HEK293 (cell line): ENCODE data around the gene STRN.
"Not testable (repeated sequence)": the region's sequence is repeated elsewhere in the genome, so short reads cannot be mapped to it uniquely, and the experiment has no call there.

Experiments used
- CTCF ChIA-PET: fragments of 350-600 bp; formaldehyde crosslinking; extraction: SDS; loops from one replicate; lab custom pipeline; 2021; ENCODE audit warnings: antibody characterized with exemption; lab: Yijun Ruan, JAX
- POLR2A ChIA-PET: fragments of 300-600 bp; formaldehyde crosslinking; extraction: SDS; loops from one replicate; lab custom pipeline; 2020; ENCODE audit warnings: antibody characterized with exemption, inconsistent platforms; lab: Yijun Ruan, JAX
- H3K27ac ChIP-seq: fragments of 200-500 bp; sonication (Bioruptor generic); 2 replicates; pipeline ENCODE4 v1.5.1; 2014; ENCODE audit warnings: low read depth, low read length, control low read depth, inconsistent platforms; ENCODE audit errors: extremely low read depth
- H3K36me3 ChIP-seq, 2 experiments: fragments of 200-500 bp in 1 of 2; sonication (Bioruptor generic) in 1 of 2; 1 replicate in 1 of 2; 2 replicates in 1 of 2; pipeline ENCODE4 v1.5.1; 2014 to 2017; ENCODE audit warnings: inconsistent platforms in 2 of 2, low read length in 2 of 2; ENCODE audit not compliant: control insufficient read depth in 2 of 2, insufficient read depth in 1 of 2
- H3K4me1 ChIP-seq: fragments of 200-500 bp; sonication (Bioruptor generic); 2 replicates; pipeline ENCODE4 v1.5.1; 2014; ENCODE audit warnings: mild to moderate bottlenecking, low read length, inconsistent platforms; ENCODE audit not compliant: control insufficient read depth, insufficient read depth
- H3K4me3 ChIP-seq: 2 replicates; pipeline ENCODE4 v1.5.1; 2011; ENCODE audit warnings: low read depth, mild to moderate bottlenecking, control low read depth, low read length, moderate library complexity
- H3K9me3 ChIP-seq: fragments of 200-500 bp; sonication (Bioruptor generic); 2 replicates; pipeline ENCODE4 v1.5.1; 2014; ENCODE audit warnings: low read depth, low read length, inconsistent platforms; ENCODE audit not compliant: control insufficient read depth, insufficient read depth
- KLF1 ChIP-seq: fragments of 450-650 bp; formaldehyde crosslinking; IDR thresholded peaks from 2 replicates; pipeline ENCODE4 v1.5.1; 2016; ENCODE audit warnings: missing biosample characterization, missing genetic modification characterization
- SP7 ChIP-seq: fragments of 450-650 bp; formaldehyde crosslinking; IDR thresholded peaks from 2 replicates; pipeline ENCODE4 v1.5.1; 2016; ENCODE audit warnings: missing biosample characterization, missing genetic modification characterization
- ZNF10 ChIP-seq: fragments of 450-650 bp; formaldehyde crosslinking; IDR thresholded peaks from 2 replicates; pipeline ENCODE4 v1.5.1; 2017; ENCODE audit warnings: missing biosample characterization, missing genetic modification characterization
- ZNF114 ChIP-seq: fragments of 450-650 bp; formaldehyde crosslinking; IDR thresholded peaks from 2 replicates; pipeline ENCODE4 v1.5.0; 2017; ENCODE audit warnings: missing biosample characterization, missing genetic modification characterization
- ZNF132 ChIP-seq: fragments of 450-650 bp; formaldehyde crosslinking; IDR thresholded peaks from 2 replicates; pipeline ENCODE4 v1.5.1; 2017; ENCODE audit warnings: missing biosample characterization, missing genetic modification characterization, borderline replicate concordance
- ZNF571 ChIP-seq: fragments of 450-650 bp; formaldehyde crosslinking; IDR thresholded peaks from 2 replicates; pipeline ENCODE4 v1.5.0; 2017; ENCODE audit warnings: missing biosample characterization, missing genetic modification characterization
- ZNF785 ChIP-seq: fragments of 450-650 bp; formaldehyde crosslinking; IDR thresholded peaks from 2 replicates; pipeline ENCODE4 v1.5.1; 2016; ENCODE audit warnings: missing biosample characterization, missing genetic modification characterization
- TF ChIP-seq, protein P1 (sequence below): fragments of 450-650 bp; formaldehyde crosslinking; IDR thresholded peaks from 2 replicates; pipeline ENCODE4 v1.5.1; 2017; ENCODE audit warnings: missing biosample characterization, missing genetic modification characterization
- TF ChIP-seq, protein P2 (sequence below): fragments of 450-650 bp; formaldehyde crosslinking; IDR thresholded peaks from 2 replicates; pipeline ENCODE4 v1.5.1; 2016; ENCODE audit warnings: missing biosample characterization, missing genetic modification characterization, borderline replicate concordance
- TF ChIP-seq, protein P3 (sequence below): fragments of 450-650 bp; formaldehyde crosslinking; IDR thresholded peaks from 2 replicates; pipeline ENCODE4 v1.5.1; 2016; ENCODE audit warnings: missing biosample characterization, missing genetic modification characterization, low read depth
- TF ChIP-seq, protein P4 (sequence below): fragments of 450-650 bp; formaldehyde crosslinking; IDR thresholded peaks from 2 replicates; pipeline ENCODE4 v1.5.1; 2016; ENCODE audit warnings: missing biosample characterization, missing genetic modification characterization, low read depth
- TF ChIP-seq, protein P5 (sequence below): fragments of 450-650 bp; formaldehyde crosslinking; IDR thresholded peaks from 2 replicates; pipeline ENCODE4 v1.5.1; 2016; ENCODE audit warnings: missing biosample characterization, missing genetic modification characterization
- TF ChIP-seq, protein P6 (sequence below): fragments of 450-650 bp; formaldehyde crosslinking; IDR thresholded peaks from 2 replicates; pipeline ENCODE4 v1.5.1; 2016; ENCODE audit warnings: missing biosample characterization, missing genetic modification characterization
- TF ChIP-seq, protein P7 (sequence below): fragments of 450-650 bp; formaldehyde crosslinking; IDR thresholded peaks from 2 replicates; pipeline ENCODE4 v1.5.1; 2016; ENCODE audit warnings: missing biosample characterization, missing genetic modification characterization

The STRN gene

DNA sequence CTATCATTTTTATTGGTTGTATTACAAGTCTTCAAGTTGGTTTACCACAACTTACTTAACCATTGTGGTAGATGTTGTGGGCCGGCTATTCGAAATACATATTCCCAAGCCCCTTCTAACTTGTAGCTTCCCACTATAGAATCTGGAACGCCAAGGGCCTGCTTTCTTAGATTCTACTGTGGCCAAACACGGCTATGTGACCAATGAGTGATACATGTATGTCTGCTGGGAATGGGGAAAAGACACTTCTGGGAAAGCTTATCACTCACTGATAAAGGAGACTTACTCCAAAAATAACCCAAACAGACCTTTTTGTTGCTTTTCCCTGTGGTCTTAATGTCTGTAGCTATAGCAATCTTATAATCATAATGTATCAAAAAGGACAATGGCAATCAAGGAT is 24.5 kb downstream of the STRN start:
- CTCF ChIA-PET = no interaction called here
- H3K4me3 ChIP-seq = no peak overlapping the region

DNA sequence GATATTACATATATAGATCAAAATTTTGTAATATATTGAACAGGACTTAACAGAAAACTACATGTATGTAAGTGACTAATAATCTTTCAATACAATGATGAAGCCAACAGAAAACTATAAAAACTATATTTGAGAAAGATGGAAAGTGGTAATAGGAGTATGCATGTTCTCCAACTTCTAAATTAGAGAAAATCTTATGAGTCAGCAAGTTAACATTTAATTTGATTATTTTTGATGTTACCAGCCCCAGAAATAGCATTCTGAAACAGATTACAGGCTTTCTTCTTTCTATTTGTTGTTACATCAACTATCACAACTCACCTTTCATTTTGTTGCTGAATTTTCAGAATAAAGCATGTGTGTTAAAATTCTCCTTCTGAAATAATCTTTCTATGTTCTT is 29.8 kb downstream of the STRN start:
- POLR2A ChIA-PET, H3K4me1 ChIP-seq, CTCF ChIA-PET, H3K9me3 ChIP-seq, H3K36me3 ChIP-seq, H3K27ac ChIP-seq, H3K4me3 ChIP-seq: not testable (repeated sequence)

More for the DNA sequence above, 24.5 kb downstream of the STRN start:
- Histone ChIP-seq H3K36me3 (no peaks in the 10 kb centered on the region; a peak in 1 of 3 replicates), H3K9me3 (no peaks in the 10 kb centered on the region), H3K27ac (no peak overlapping the region), H3K4me1 (peaks cover 3% of the 10 kb centered on the region; the same call in 1 of the 2 replicates)
- POLR2A ChIA-PET = no interaction called here
- TF ChIP-seq ZNF10 (tag by site-specific recombination) = no peak
- TF ChIP-seq ZNF571 (tag by site-specific recombination) = no peak
- TF ChIP-seq SP7 = no peak
- TF ChIP-seq, protein P1, sequence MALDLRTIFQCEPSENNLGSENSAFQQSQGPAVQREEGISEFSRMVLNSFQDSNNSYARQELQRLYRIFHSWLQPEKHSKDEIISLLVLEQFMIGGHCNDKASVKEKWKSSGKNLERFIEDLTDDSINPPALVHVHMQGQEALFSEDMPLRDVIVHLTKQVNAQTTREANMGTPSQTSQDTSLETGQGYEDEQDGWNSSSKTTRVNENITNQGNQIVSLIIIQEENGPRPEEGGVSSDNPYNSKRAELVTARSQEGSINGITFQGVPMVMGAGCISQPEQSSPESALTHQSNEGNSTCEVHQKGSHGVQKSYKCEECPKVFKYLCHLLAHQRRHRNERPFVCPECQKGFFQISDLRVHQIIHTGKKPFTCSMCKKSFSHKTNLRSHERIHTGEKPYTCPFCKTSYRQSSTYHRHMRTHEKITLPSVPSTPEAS (tag by site-specific recombination) = no peak
- TF ChIP-seq ZNF785 (tag by site-specific recombination) = no peak
- TF ChIP-seq KLF1 = no peak
- TF ChIP-seq, protein P2, sequence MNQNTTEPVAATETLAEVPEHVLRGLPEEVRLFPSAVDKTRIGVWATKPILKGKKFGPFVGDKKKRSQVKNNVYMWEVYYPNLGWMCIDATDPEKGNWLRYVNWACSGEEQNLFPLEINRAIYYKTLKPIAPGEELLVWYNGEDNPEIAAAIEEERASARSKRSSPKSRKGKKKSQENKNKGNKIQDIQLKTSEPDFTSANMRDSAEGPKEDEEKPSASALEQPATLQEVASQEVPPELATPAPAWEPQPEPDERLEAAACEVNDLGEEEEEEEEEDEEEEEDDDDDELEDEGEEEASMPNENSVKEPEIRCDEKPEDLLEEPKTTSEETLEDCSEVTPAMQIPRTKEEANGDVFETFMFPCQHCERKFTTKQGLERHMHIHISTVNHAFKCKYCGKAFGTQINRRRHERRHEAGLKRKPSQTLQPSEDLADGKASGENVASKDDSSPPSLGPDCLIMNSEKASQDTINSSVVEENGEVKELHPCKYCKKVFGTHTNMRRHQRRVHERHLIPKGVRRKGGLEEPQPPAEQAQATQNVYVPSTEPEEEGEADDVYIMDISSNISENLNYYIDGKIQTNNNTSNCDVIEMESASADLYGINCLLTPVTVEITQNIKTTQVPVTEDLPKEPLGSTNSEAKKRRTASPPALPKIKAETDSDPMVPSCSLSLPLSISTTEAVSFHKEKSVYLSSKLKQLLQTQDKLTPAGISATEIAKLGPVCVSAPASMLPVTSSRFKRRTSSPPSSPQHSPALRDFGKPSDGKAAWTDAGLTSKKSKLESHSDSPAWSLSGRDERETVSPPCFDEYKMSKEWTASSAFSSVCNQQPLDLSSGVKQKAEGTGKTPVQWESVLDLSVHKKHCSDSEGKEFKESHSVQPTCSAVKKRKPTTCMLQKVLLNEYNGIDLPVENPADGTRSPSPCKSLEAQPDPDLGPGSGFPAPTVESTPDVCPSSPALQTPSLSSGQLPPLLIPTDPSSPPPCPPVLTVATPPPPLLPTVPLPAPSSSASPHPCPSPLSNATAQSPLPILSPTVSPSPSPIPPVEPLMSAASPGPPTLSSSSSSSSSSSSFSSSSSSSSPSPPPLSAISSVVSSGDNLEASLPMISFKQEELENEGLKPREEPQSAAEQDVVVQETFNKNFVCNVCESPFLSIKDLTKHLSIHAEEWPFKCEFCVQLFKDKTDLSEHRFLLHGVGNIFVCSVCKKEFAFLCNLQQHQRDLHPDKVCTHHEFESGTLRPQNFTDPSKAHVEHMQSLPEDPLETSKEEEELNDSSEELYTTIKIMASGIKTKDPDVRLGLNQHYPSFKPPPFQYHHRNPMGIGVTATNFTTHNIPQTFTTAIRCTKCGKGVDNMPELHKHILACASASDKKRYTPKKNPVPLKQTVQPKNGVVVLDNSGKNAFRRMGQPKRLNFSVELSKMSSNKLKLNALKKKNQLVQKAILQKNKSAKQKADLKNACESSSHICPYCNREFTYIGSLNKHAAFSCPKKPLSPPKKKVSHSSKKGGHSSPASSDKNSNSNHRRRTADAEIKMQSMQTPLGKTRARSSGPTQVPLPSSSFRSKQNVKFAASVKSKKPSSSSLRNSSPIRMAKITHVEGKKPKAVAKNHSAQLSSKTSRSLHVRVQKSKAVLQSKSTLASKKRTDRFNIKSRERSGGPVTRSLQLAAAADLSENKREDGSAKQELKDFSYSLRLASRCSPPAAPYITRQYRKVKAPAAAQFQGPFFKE (tag by site-specific recombination) = no peak
- TF ChIP-seq, protein P3, sequence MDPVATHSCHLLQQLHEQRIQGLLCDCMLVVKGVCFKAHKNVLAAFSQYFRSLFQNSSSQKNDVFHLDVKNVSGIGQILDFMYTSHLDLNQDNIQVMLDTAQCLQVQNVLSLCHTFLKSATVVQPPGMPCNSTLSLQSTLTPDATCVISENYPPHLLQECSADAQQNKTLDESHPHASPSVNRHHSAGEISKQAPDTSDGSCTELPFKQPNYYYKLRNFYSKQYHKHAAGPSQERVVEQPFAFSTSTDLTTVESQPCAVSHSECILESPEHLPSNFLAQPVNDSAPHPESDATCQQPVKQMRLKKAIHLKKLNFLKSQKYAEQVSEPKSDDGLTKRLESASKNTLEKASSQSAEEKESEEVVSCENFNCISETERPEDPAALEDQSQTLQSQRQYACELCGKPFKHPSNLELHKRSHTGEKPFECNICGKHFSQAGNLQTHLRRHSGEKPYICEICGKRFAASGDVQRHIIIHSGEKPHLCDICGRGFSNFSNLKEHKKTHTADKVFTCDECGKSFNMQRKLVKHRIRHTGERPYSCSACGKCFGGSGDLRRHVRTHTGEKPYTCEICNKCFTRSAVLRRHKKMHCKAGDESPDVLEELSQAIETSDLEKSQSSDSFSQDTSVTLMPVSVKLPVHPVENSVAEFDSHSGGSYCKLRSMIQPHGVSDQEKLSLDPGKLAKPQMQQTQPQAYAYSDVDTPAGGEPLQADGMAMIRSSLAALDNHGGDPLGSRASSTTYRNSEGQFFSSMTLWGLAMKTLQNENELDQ (tag by site-specific recombination) = no peak
- TF ChIP-seq, protein P4, sequence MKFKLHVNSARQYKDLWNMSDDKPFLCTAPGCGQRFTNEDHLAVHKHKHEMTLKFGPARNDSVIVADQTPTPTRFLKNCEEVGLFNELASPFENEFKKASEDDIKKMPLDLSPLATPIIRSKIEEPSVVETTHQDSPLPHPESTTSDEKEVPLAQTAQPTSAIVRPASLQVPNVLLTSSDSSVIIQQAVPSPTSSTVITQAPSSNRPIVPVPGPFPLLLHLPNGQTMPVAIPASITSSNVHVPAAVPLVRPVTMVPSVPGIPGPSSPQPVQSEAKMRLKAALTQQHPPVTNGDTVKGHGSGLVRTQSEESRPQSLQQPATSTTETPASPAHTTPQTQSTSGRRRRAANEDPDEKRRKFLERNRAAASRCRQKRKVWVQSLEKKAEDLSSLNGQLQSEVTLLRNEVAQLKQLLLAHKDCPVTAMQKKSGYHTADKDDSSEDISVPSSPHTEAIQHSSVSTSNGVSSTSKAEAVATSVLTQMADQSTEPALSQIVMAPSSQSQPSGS (tag by site-specific recombination) = no peak
- TF ChIP-seq ZNF114 = no peak
- no peak for TF ChIP-seq ZNF132 (tag by site-specific recombination)
- TF ChIP-seq, protein P5, sequence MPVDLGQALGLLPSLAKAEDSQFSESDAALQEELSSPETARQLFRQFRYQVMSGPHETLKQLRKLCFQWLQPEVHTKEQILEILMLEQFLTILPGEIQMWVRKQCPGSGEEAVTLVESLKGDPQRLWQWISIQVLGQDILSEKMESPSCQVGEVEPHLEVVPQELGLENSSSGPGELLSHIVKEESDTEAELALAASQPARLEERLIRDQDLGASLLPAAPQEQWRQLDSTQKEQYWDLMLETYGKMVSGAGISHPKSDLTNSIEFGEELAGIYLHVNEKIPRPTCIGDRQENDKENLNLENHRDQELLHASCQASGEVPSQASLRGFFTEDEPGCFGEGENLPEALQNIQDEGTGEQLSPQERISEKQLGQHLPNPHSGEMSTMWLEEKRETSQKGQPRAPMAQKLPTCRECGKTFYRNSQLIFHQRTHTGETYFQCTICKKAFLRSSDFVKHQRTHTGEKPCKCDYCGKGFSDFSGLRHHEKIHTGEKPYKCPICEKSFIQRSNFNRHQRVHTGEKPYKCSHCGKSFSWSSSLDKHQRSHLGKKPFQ = no peak
- TF ChIP-seq, protein P6, sequence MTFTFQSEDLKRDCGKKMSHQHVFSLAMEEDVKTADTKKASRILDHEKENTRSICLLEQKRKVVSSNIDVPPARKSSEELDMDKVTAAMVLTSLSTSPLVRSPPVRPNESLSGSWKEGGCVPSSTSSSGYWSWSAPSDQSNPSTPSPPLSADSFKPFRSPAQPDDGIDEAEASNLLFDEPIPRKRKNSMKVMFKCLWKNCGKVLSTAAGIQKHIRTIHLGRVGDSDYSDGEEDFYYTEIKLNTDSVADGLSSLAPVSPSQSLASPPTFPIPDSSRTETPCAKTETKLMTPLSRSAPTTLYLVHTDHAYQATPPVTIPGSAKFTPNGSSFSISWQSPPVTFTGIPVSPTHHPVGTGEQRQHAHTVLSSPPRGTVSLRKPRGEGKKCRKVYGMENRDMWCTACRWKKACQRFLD = no peak
- TF ChIP-seq, protein P7, sequence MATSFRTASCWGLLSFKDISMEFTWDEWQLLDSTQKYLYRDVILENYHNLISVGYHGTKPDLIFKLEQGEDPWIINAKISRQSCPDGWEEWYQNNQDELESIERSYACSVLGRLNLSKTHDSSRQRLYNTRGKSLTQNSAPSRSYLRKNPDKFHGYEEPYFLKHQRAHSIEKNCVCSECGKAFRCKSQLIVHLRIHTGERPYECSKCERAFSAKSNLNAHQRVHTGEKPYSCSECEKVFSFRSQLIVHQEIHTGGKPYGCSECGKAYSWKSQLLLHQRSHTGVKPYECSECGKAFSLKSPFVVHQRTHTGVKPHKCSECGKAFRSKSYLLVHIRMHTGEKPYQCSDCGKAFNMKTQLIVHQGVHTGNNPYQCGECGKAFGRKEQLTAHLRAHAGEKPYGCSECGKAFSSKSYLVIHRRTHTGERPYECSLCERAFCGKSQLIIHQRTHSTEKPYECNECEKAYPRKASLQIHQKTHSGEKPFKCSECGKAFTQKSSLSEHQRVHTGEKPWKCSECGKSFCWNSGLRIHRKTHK (tag by site-specific recombination) = no peak

DNA sequence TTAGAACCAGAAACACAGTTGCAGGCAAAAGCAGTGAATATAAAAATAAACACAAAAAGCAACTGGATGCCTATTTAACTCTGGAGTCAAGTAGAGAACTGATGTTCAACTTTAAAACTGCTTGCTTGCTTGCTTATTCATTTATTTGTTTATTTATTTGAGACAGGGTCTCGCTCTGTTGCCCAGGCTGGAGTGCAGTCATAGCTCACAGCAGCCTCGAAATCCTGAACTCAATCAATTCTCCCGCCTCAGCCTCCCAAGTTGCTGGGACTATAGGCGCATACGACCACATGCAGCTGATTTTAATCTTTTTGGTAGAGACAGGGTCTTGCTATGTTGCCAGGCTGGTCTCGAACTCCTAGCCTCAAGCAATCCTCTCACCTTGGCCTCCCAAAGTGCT is 34.6 kb downstream of the STRN start:
- H3K4me1 ChIP-seq, H3K4me3 ChIP-seq, H3K27ac ChIP-seq, H3K9me3 ChIP-seq, H3K36me3 ChIP-seq, POLR2A ChIA-PET: not testable (repeated sequence)
- CTCF ChIA-PET = interaction anchor here (1.2 kb wide), 1 partner anchor 13 kb away, joined by 3 read pairs; no protein-coding TSS in a partner anchor
